ENCODE results near the gene LEPR. TPM values are rescaled to one million over a fixed set of nuclear protein-coding genes. Genes with fewer than 3 reads are reported as not detected.

The LEPR gene
- total RNA-seq, 4 donors from 2014 or later: 3.9 to 12.4 (median 6.7) TPM

GRCh38 chr1:65431111-65431705, 10.7 kb downstream of the LEPR start:
- DNase-seq (ENCODE audit: low spot score in 2 of 2): no peak
- Histone ChIP-seq H3K4me3 (no peak overlapping the region), H3K36me3 (peaks cover 42% of the 10 kb centered on the region), H3K4me1 (peaks cover 31% of the 10 kb centered on the region), H3K27me3 (no peaks in the 10 kb centered on the region), H3K9me3 (no peaks in the 10 kb centered on the region), H3K27ac (peak overlapping the region; percentile 62)
- WGBS: 56% methylated on average over 1 of the region's 1 CpG
- TF ChIP-seq POLR2AphosphoS5 (IDR thresholded peaks at IDR 0.05) (no peak), CTCF (IDR thresholded peaks at IDR 0.05) (peak; percentile 16 to 22)

GRCh38 chr1:65432918-65433317, 12.4 kb downstream of the LEPR start:
- Histone ChIP-seq H3K4me1 (peaks cover 31% of the 10 kb centered on the region), H3K27ac (no peak overlapping the region), H3K4me3 (no peak overlapping the region), H3K27me3 (no peaks in the 10 kb centered on the region), H3K36me3 (peaks cover 24% of the 10 kb centered on the region), H3K9me3 (no peaks in the 10 kb centered on the region)
- DNase-seq (ENCODE audit: low spot score in 2 of 2): no peak
- WGBS: 79% methylated on average over 8 of the region's 8 CpGs
- TF ChIP-seq EP300 (IDR thresholded peaks at IDR 0.05): no peak
- TF ChIP-seq POLR2AphosphoS5 (IDR thresholded peaks at IDR 0.05): no peak

- no peak for TF ChIP-seq POLR2A (IDR thresholded peaks at IDR 0.05)
- peak in 1 of 2 donors; percentile 9 for TF ChIP-seq CTCF (IDR thresholded peaks at IDR 0.05)
- TF ChIP-seq POLR2AphosphoS5 (IDR thresholded peaks at IDR 0.05): no peak
- DNase-seq (ENCODE audit: low spot score in 2 of 2): no peak
- Histone ChIP-seq H3K27ac (no peak overlapping the region), H3K4me3 (no peak overlapping the region), H3K36me3 (peaks cover 19% of the 10 kb centered on the region), H3K4me1 (peaks cover 22% of the 10 kb centered on the region), H3K27me3 (no peaks in the 10 kb centered on the region), H3K9me3 (no peaks in the 10 kb centered on the region)
- 89% methylated on average over 1 of the region's 1 CpG for WGBS
Measured at GRCh38 chr1:65434255-65434654, 13.8 kb downstream of the LEPR start.

GRCh38 chr1:65434760-65435159, 14.3 kb downstream of the LEPR start:
- WGBS: 63% methylated on average over 3 of the region's 3 CpGs
- Histone ChIP-seq H3K9me3 (no peaks in the 10 kb centered on the region), H3K36me3 (peaks cover 19% of the 10 kb centered on the region), H3K4me1 (peaks cover 17% of the 10 kb centered on the region), H3K4me3 (no peak overlapping the region), H3K27me3 (no peaks in the 10 kb centered on the region), H3K27ac (no peak overlapping the region)
- DNase-seq (ENCODE audit: low spot score in 2 of 2): no peak
- no peak for TF ChIP-seq CTCF (IDR thresholded peaks at IDR 0.05)
- TF ChIP-seq POLR2A (IDR thresholded peaks at IDR 0.05): no peak
- no peak for TF ChIP-seq POLR2AphosphoS5 (IDR thresholded peaks at IDR 0.05)
- TF ChIP-seq EP300 (IDR thresholded peaks at IDR 0.05): no peak

GRCh38 chr1:65435987-65436386, 15.5 kb downstream of the LEPR start:
- no peak for DNase-seq (ENCODE audit: low spot score in 2 of 2)
- no peaks in the 10 kb centered on the region for H3K9me3 ChIP-seq
- H3K27ac ChIP-seq: no peak overlapping the region
- H3K4me1 ChIP-seq: peaks cover 8% of the 10 kb centered on the region
- no peaks in the 10 kb centered on the region for H3K27me3 ChIP-seq
- H3K36me3 ChIP-seq: peaks cover 19% of the 10 kb centered on the region
- TF ChIP-seq POLR2A (IDR thresholded peaks at IDR 0.05) (no peak), POLR2AphosphoS5 (IDR thresholded peaks at IDR 0.05) (no peak), CTCF (IDR thresholded peaks at IDR 0.05) (no peak), EP300 (IDR thresholded peaks at IDR 0.05) (no peak)
- 33% methylated on average over 2 of the region's 2 CpGs for WGBS
- no peak overlapping the region for H3K4me3 ChIP-seq

GRCh38 chr1:65437616-65438015, 17.1 kb downstream of the LEPR start:
- Histone ChIP-seq H3K36me3 (peaks cover 13% of the 10 kb centered on the region), H3K27ac (no peak overlapping the region), H3K9me3 (no peaks in the 10 kb centered on the region), H3K27me3 (no peaks in the 10 kb centered on the region), H3K4me1 (peaks cover 3% of the 10 kb centered on the region), H3K4me3 (no peak overlapping the region)
- DNase-seq (ENCODE audit: low spot score in 2 of 2): no peak
- TF ChIP-seq POLR2AphosphoS5 (IDR thresholded peaks at IDR 0.05) (no peak), CTCF (IDR thresholded peaks at IDR 0.05) (no peak), EP300 (IDR thresholded peaks at IDR 0.05) (no peak), POLR2A (IDR thresholded peaks at IDR 0.05) (no peak)
- 96% methylated on average over 7 of the region's 7 CpGs for WGBS
